Activated naive CD4-positive, alpha-beta T cell treated with Interleukin-2 at 50 U/mL for 16 hours (primary cell): Measurements from ENCODE around the gene GATAD2B.
"Not testable (repeated sequence)": the region's sequence is repeated elsewhere in the genome, so short reads cannot be mapped to it uniquely, and the experiment has no call there.

Experiments used
- DNase-seq: peaks from one replicate; pipeline ENCODE4 v3.0.0-alpha.2; 2020

The GATAD2B gene

DNA sequence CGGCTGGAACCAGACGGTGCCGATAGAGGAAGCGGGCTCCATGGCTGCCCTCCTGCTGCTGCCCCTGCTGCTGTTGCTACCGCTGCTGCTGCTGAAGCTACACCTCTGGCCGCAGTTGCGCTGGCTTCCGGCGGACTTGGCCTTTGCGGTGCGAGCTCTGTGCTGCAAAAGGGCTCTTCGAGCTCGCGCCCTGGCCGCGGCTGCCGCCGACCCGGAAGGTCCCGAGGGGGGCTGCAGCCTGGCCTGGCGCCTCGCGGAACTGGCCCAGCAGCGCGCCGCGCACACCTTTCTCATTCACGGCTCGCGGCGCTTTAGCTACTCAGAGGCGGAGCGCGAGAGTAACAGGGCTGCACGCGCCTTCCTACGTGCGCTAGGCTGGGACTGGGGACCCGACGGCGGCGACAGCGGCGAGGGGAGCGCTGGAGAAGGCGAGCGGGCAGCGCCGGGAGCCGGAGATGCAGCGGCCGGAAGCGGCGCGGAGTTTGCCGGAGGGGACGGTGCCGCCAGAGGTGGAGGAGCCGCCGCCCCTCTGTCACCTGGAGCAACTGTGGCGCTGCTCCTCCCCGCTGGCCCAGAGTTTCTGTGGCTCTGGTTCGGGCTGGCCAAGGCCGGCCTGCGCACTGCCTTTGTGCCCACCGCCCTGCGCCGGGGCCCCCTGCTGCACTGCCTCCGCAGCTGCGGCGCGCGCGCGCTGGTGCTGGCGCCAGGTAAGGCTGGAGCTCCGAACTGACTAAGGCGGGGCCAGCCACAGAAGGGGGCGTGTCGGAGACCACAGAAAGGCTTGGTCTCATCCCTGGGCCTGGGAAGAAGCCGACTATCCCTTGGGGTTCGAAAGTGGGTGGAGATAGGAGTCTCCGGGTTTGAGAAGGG is 147.1 kb downstream of the GATAD2B start:
- peak; percentile 65 for DNase-seq

DNA sequence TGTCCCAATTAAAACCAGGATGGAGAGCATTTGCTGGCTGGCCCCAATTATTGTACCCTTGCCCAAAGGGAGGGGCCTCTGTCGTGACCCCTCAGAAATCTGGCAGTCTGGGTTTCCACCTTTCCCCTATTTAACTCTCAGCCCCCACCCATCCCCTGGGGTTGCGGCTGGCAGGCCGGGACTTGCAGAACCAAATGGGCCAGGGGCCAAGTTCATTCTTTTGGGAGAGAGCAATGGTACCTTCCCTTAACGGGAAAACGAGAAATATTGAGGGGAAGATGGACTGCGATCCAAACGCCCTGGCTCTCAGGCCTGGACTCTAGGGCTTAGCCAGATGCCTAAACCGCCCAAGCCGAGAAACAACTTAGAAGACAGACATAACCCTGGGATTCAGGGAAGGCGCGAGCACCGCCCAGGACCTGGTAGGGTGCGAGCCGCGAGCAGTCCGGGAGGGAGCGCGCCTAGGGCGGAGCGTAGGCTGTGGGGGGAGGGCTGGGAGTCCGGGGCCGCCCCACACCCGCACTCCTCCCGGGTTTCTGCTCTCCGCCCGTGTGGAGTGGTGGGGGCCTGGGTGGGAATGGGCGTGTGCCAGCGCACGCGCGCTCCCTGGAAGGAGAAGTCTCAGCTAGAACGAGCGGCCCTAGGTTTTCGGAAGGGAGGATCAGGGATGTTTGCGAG is 147.9 kb downstream of the GATAD2B start, which contains the start of gene SLC27A3:
SLC27A3 (plus strand) TSS at position 628 of the 678 bp plus-strand sequence. CDS start 91 bp downstream, outside the sequence.
- no peak for DNase-seq

DNA sequence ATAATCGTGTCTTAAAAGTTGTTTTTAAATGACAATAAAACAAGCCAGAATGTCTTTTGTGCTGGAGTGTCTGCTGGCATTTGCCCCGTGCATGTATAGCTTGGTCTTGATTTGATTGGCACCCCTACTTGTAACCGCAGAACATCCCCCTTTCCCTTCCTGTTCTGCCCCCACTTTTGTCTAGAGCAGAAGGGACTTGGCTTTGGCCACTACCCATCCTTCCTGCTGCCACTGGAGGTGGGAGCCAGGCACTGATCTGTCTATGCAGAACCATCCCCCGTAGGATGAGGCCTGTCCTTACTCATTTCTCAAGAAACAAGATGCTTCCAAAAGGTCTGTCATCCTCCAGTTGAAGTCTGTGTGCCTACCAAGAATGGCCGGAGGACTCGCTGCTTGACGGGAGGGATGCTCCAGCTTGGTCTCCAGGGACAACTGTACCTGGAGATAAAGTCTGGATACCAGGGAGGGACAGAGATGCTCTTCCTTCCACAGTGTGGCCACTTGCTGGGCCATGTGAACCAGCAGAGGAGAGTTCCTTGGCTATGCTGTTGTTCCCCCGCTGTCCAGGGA is 148.7 kb downstream of the GATAD2B start:
- DNase-seq: no peak

DNA sequence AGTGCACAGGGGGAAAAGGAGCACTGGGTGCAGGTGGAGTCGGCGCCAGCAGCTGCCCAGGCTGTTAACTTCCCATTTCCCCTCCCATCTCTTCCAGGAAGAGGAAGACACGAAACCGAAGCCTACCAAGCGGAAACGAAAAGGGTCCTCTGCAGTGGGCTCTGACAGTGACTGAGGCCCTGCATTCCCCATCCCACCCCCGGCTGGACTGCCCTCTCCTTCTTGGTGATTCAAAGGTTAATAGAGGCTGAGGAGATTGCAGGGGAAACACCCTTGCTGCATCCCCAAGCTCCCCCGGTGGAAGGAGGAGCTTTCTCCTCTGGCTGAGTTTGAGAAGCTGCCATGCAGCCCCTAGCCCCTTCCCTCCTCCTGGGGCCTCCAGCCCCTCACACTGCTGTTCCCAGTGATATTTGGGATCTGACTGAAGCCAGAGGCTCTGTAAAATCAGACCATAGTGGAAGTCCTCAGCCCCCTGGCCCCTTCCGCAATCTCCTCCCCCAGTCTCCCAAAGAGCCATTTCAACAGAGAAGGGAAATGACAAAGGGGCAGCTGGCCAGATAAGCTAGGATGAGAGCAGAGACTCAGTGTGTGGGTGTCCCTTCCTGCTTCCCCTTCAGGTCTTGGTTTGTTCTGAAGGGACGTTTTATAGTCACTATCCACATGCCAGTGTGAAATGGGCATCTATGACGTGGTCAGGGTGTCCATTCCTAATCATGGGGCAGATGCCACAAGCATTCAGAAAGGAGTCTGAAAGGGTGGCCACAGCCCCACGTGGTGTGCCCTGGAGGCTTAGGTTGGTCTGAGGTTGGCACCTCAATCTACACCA is 149.5 kb downstream of the GATAD2B start:
- no peak for DNase-seq

DNA sequence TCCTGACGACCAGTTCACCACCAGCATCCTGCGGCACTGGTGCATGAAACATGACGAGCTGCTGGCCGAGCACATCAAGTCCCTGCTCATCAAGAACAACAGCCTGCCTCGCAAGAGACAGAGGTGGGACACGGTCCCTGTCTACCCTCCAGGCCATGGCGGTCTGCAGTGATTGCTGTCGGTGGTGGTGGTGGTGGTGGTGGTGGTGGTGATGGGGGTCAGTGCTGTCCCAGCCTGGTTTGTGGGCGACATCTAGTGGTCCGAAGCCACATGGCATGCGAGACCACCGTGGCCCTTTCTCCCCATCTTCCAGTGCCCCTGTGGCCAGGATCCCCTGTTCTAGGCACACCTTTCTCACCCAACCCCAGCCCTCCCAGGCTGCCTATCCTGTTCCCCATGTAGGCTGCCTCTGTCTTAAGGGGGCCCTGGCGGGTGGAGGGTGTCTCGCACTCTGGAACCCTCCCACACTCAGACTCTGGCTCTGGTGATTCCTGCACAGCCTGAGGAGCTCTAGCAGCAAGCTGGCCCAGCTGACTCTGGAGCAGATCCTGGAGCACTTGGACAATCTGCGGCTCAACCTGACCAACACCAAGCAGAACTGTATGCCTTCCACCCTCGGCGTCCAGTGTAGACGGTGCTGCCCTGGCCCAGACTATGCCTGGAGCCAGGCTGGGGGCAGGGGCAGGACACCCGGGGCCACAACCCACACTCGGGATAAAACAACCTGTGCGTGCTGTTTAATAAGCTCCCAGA is 150.8 kb downstream of the GATAD2B start:
- DNase-seq: no peak

DNA sequence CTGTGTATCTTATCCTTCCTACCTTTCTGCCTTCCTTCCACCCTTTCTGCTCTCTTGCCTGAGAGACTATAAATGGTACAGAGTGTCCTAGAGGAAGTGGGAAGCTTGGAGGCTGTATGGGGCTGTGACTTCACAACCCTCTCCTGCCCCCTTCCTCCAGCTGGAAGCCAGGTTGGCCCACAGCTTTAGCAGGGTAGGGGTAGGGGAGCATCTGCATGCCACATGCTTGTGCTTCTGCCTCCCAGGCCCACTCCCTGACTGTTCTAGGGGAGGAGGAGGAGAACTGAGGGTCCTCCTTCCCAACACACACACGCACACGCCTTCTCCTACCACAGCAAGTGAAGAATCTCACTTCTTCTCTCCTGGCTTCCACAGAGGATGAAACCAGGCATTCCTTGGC is 151.5 kb downstream of the GATAD2B start:
- no peak for DNase-seq

DNA sequence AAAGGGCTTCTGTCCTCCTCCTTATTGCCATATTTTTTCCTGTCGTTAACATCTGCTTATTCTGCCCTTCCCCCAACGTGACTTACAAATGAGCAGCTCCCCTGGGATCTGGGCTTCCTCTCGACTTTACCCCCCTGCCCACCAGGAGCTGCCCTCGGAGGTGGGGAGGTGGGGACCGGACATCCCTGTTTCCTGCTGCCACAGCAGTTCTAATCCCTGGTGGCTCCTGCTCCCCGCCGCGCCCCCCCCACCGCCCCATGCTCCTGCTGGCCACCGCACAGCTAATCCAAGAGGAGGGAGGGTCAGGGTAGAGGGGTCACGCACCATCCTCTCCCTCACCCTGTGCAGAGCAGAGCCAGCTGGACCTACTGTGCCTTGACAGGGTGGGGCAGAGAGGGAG is 152.0 kb downstream of the GATAD2B start:
- DNase-seq: no peak

DNA sequence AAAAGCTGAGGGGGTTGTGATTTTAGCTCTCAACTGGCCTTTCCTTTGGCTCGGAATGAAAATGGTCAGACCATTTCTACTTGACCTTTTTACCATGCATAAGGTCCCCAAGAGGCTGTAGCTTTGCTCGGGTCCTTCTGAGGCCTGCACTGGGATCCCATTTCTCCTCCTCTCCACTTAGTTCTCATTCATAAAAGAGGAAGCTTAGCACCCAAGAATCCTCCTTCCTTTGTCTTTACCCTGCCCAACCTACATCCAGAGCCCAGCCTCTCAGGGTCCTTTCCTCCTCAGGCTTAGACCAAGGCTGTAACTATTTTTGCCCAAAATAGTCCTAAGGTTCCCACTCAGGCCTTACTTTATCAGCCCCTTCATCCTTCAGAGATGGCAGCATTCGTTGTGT is 153.6 kb downstream of the GATAD2B start:
- no peak for DNase-seq

DNA sequence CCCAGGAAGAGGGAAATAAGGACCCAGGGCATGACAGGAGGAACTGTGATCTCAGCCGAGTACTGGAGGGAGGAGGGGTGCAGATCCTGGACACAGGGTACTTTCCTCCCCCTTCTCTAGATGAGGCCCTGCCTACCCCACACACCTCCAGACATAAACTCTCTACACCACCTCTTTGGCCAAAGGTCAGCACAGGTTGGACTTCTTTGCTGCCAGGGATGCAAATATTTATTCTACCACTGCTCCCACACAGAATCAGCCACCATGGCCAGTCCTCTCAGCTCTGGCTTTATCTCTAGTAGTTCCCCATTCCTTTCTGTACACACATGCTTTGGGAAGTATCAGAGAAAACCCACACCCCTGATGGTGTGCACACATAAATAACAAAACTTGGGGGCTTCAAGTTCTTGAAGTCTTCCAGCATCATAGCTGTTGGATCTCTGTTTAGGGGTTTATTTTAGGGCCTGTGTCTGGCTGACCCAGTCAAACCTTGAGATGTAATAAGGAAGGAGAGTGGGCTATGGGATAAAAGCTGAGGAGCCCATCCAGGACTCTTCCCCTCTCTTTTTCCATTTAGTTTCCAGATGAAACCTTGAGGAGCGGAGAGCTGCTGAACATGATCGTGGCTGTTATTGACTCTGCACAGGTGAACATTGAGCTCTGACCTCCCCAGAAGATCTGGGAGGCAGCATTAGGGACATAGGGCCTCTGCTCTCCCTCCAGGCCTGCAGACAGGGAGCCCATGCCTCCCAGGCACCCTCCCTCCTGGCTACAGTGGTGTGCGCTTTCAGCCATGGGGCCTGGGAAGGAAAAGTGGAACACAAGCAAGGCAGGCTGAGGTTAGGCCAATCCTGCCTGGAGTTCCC is 154.2 kb downstream of the GATAD2B start:
- DNase-seq: no peak

DNA sequence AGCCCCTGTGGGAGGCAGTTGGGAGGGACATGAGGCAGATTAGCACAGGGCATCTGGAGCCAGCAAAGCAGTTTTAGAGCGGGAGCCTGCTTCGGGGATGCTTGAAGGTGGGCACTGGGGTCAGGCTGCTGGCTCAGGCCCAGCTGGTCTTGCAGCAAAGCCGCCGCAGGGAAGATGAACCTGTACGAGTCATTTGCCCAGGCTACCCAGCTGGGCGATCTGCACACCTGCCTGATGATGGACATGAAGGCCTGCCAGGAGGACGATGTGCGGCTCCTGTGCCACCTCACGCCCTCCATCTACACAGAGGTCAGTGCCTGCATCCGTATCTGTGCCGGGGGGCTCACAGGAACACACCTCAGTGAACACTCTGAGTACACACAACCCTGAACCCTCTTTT is 155.3 kb downstream of the GATAD2B start:
- DNase-seq: no peak

DNA sequence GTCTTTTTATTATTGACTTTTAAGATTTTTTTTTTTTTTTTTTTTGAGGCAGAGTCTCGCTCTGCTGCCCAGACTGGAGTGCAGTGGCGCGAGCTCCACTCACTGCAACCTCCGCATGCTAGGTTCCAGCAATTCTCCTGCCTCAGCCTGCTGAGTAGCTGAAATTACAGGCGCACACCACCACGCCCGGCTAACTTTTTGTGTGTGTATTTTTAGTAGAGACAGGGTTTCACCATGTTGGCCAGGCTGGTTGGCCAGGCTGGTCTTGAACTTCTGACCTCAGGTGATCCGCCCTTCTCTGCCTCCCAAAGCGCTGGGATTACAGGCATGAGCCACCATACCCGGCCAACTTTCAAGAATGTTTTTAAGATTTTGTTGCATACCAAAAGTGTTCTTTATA is 156.1 kb downstream of the GATAD2B start:
- DNase-seq: not testable (repeated sequence)

DNA sequence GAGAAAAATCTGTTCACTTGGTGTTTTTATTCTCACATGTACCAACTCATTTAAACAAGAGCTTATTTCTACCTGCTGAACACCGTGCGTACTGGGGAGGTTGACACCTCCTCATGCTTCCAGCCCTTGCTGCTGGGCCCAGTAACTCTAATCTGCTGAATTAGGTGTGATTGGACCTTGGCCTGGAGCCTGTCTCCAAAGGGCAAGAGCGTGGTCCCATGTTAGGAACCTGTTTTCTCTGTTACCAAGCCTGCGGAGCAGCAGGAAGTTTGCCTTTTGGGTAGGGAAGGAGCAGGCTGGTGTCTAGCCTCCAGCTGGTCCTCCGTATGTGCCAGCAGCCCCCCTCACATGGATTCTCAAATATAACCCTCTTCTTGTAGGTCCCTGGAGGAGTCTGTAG is 158.5 kb downstream of the GATAD2B start:
- no peak for DNase-seq

DNA sequence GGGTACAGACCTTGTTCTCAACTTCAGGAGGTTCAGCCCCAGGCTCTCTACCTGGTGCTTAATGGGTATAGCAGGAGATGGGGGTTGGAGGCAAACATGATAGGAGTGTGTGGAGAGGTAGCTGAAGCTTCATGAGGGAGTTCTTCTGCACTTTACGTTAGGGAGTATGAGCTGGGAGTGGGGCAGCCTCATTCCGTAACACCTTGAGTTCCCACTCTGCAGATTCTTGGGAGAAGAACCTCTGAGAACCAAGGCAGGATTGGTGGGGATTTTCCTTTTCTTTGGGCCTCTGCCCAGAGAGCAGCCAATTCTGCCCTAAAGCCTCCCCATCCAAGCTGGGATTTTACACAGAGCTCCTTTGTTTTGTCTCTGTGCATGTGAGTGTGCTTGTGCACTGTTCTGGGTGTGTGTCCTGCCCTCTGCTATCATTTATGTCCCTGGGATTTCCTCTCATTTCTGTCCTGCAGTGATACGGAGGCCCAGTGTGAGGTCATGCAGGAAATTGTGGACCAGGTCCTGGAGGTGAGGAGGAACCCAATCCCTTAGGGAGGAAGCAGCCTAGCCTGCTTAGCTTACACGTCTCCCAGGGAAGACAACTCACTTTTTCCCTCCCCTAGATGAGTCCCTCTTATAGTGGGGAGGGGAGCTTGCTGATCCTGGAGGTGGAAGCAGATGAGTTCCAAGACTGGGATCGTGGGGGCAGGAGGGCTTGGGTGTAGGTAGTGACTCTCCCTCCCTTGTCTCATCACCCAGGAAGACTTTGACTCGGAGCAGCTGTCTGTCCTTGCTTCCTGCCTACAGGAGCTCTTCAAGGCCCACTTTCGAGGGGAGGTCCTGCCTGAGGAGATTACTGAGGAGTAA is 159.2 kb downstream of the GATAD2B start:
- no peak for DNase-seq

DNA sequence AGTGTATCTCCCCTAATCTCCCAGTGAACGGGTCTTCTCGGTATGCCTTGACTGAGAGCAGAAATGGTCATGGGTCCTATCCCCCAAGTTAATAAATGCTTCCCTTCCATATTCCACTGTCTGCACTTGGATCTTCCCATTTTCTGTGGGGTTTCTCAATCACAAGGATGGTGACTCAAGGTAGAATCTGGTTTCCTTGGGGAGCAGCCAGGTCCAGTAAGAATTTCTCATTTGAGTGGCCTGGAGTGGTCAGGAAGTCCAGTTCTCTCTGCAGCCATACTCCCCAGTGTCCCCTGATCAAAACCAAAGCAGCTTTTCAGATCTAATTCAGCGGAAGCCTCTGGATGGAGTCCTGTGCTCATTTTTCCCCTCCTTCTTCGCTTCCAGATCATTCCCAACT is 162.3 kb downstream of the GATAD2B start:
- no peak for DNase-seq
